ENCODE data around the gene NIPSNAP2. TPM values are rescaled to one million over a fixed set of nuclear protein-coding genes. Genes with fewer than 3 reads are reported as not detected.

NIPSNAP2 gene
- total and polyA plus RNA-seq, 2 of the 13 experiments (the other 11 are each of a cell fraction or from before 2014, with no cell fraction given), result 40.3 to 61.5 TPM

GRCh38 chr7:55951637-55952351, 12.6 kb upstream of the NIPSNAP2 start, which contains the start of gene MRPS17 (continued):
- TF ChIP-seq, protein P1, sequence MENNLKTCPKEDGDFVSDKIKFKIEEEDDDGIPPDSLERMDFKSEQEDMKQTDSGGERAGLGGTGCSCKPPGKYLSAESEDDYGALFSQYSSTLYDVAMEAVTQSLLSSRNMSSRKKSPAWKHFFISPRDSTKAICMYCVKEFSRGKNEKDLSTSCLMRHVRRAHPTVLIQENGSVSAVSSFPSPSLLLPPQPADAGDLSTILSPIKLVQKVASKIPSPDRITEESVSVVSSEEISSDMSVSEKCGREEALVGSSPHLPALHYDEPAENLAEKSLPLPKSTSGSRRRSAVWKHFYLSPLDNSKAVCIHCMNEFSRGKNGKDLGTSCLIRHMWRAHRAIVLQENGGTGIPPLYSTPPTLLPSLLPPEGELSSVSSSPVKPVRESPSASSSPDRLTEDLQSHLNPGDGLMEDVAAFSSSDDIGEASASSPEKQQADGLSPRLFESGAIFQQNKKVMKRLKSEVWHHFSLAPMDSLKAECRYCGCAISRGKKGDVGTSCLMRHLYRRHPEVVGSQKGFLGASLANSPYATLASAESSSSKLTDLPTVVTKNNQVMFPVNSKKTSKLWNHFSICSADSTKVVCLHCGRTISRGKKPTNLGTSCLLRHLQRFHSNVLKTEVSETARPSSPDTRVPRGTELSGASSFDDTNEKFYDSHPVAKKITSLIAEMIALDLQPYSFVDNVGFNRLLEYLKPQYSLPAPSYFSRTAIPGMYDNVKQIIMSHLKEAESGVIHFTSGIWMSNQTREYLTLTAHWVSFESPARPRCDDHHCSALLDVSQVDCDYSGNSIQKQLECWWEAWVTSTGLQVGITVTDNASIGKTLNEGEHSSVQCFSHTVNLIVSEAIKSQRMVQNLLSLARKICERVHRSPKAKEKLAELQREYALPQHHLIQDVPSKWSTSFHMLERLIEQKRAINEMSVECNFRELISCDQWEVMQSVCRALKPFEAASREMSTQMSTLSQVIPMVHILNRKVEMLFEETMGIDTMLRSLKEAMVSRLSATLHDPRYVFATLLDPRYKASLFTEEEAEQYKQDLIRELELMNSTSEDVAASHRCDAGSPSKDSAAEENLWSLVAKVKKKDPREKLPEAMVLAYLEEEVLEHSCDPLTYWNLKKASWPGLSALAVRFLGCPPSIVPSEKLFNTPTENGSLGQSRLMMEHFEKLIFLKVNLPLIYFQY (CRISPR knock-in tag; IDR thresholded peaks at IDR 0.05; ENCODE audit: borderline replicate concordance), result no peak
- TF ChIP-seq ZNF251 (CRISPR knock-in tag; IDR thresholded peaks at IDR 0.05), result no peak
- TF ChIP-seq ZKSCAN1 (IDR thresholded peaks at IDR 0.05; ENCODE audit: low read length), result no peak
- TF ChIP-seq XBP1 (CRISPR knock-in tag; IDR thresholded peaks at IDR 0.05), result no peak
- peak; percentile 36; the same call in 1 of the 2 replicates for TF ChIP-seq ZNF230 (CRISPR knock-in tag; IDR thresholded peaks at IDR 0.05)
- TF ChIP-seq ZNF335 (CRISPR knock-in tag; IDR thresholded peaks at IDR 0.05), result peak; percentile 65; the same call in 1 of the 2 replicates
- 0 out of 2 replicates have a peak, but pooled peaks have one; percentile 35 for TF ChIP-seq KLF13 (CRISPR knock-in tag; IDR thresholded peaks at IDR 0.05)
- peak; percentile 40; the same call in 1 of the 2 replicates for TF ChIP-seq AKAP8 (CRISPR knock-in tag; IDR thresholded peaks at IDR 0.05)
- TF ChIP-seq E2F2 (CRISPR knock-in tag; IDR thresholded peaks at IDR 0.05; ENCODE audit: borderline replicate concordance), result no peak; the same call in 1 of the 2 replicates
- TF ChIP-seq MEIS2 (CRISPR knock-in tag; IDR thresholded peaks at IDR 0.05), result no peak
- 0 out of 2 replicates have a peak, but pooled peaks have one; percentile 50 for TF ChIP-seq ZNF33B (CRISPR knock-in tag; IDR thresholded peaks at IDR 0.05)
- TF ChIP-seq, protein P2, sequence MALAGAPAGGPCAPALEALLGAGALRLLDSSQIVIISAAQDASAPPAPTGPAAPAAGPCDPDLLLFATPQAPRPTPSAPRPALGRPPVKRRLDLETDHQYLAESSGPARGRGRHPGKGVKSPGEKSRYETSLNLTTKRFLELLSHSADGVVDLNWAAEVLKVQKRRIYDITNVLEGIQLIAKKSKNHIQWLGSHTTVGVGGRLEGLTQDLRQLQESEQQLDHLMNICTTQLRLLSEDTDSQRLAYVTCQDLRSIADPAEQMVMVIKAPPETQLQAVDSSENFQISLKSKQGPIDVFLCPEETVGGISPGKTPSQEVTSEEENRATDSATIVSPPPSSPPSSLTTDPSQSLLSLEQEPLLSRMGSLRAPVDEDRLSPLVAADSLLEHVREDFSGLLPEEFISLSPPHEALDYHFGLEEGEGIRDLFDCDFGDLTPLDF (CRISPR knock-in tag; IDR thresholded peaks at IDR 0.05), result no peak
- TF ChIP-seq, protein P3, sequence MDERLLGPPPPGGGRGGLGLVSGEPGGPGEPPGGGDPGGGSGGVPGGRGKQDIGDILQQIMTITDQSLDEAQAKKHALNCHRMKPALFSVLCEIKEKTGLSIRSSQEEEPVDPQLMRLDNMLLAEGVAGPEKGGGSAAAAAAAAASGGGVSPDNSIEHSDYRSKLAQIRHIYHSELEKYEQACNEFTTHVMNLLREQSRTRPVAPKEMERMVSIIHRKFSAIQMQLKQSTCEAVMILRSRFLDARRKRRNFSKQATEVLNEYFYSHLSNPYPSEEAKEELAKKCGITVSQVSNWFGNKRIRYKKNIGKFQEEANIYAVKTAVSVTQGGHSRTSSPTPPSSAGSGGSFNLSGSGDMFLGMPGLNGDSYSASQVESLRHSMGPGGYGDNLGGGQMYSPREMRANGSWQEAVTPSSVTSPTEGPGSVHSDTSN (CRISPR knock-in tag; IDR thresholded peaks at IDR 0.05), result no peak
- TF ChIP-seq FOXK1 (CRISPR knock-in tag; IDR thresholded peaks at IDR 0.05; ENCODE audit: borderline replicate concordance, low read depth), result peak; percentile 60; the same call in 1 of the 2 replicates
- 0 out of 2 replicates have a peak, but pooled peaks have one; percentile 34 for TF ChIP-seq ZNF839 (CRISPR knock-in tag; IDR thresholded peaks at IDR 0.05; ENCODE audit: borderline replicate concordance)
- no peak for TF ChIP-seq LCORL (IDR thresholded peaks at IDR 0.05)
- TF ChIP-seq LCORL (CRISPR knock-in tag; IDR thresholded peaks at IDR 0.05), result peak; percentile 50; the same call in 1 of the 2 replicates
- peak; percentile 81; the same call in 1 of the 2 replicates for TF ChIP-seq ZNF136 (CRISPR knock-in tag; IDR thresholded peaks at IDR 0.05; ENCODE audit: low read depth)
- no peak for TF ChIP-seq ZNF383 (CRISPR knock-in tag; IDR thresholded peaks at IDR 0.05; ENCODE audit: borderline replicate concordance)
- peak; percentile 66 for TF ChIP-seq YY1 (IDR thresholded peaks at IDR 0.05; ENCODE audit: insufficient read depth, insufficient replicate concordance, low read depth, low read length)
- TF ChIP-seq ZNF326 (CRISPR knock-in tag; IDR thresholded peaks at IDR 0.05; ENCODE audit: borderline replicate concordance), result no peak
- TF ChIP-seq SNRNP70 (IDR thresholded peaks at IDR 0.05; ENCODE audit: low read depth, low read length), result no peak
